Muscle layer of duodenum (tissue), 2 donors: ENCODE data around the gene TNFAIP8L3.
"Not testable (repeated sequence)": the region's sequence is repeated elsewhere in the genome, so short reads cannot be mapped to it uniquely, and the experiment has no call there.

Experiments used
- H3K27ac ChIP-seq: one replicate; pipeline ENCODE4 v1.7.0; 2013; ENCODE audit warnings: mild to moderate bottlenecking, low read length
- H3K27me3 ChIP-seq: one replicate; pipeline ENCODE4 v1.7.0; 2013; ENCODE audit warnings: low read depth, mild to moderate bottlenecking, control low read depth, low read length
- H3K36me3 ChIP-seq, 2 donors: one replicate each; pipeline ENCODE4 v1.7.0; 2013; ENCODE audit warnings: low read length in 2 of 2, control low read depth in 1 of 2, mild to moderate bottlenecking in 1 of 2; ENCODE audit not compliant: insufficient read depth in 2 of 2, control insufficient read depth in 1 of 2
- H3K4me1 ChIP-seq, 2 donors: one replicate each; pipeline ENCODE4 v1.7.0; 2013; ENCODE audit warnings: low read length in 2 of 2, mild to moderate bottlenecking in 2 of 2, control low read depth in 1 of 2, moderate library complexity in 1 of 2; ENCODE audit not compliant: insufficient read depth in 2 of 2, control insufficient read depth in 1 of 2
- H3K4me3 ChIP-seq, 2 donors: one replicate each; pipeline ENCODE4 v1.7.0; 2013; ENCODE audit warnings: low read length in 2 of 2, low read depth in 1 of 2, mild to moderate bottlenecking in 1 of 2
- H3K9me3 ChIP-seq, 2 donors: one replicate each; pipeline ENCODE4 v1.7.0; 2013; ENCODE audit warnings: low read length in 2 of 2, control low read depth in 1 of 2, mild to moderate bottlenecking in 1 of 2; ENCODE audit not compliant: control insufficient read depth in 1 of 2
- donor health status: healthy.

The TNFAIP8L3 gene

GRCh38 chr15:51048308-51048707 lies 46.4 kb downstream of the TNFAIP8L3 start:
- no peaks in the 10 kb centered on the region for H3K36me3 ChIP-seq
- H3K27me3 ChIP-seq = no peaks in the 10 kb centered on the region
- no peaks in the 10 kb centered on the region for H3K9me3 ChIP-seq
- H3K27ac ChIP-seq = no peak overlapping the region
- peaks cover 13 to 28% of the 10 kb centered on the region in 2 donors for H3K4me1 ChIP-seq
- no peak overlapping the region for H3K4me3 ChIP-seq

DNA sequence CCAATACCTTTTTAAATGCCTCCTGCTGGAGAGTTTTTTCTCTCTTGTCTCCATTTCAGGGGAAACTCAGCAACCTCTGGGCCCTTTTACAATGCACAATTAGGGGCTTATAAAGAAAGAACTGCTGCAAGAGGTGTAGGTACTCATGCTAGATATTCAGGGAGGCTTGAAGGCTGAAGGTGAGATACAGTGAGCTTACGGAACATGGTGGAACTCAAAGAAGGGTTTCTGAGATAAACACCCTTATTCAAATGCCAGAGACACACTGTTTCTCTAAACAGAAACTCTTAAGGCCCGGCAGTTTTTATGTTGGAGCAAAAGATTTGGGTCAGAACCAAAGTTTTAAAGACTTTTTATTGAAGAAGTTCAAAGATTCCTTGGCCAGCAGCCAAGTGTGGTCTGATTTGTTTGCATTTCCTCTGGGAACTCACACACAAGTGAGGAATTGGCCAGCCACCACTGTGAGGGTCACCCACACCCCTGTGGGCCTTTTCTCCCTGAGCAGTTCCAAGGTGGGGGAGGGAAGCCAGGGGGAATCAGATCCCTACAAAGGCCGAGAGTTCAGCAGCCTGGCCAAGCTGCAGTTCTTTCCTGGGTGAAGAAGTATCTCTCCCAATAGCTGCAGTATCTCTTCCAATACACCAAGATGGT lies 47.8 kb downstream of the TNFAIP8L3 start:
- Histone ChIP-seq H3K9me3 (no peaks in the 10 kb centered on the region), H3K4me1 (peaks cover 13 to 21% of the 10 kb centered on the region in 2 donors), H3K27ac (no peak overlapping the region), H3K36me3 (no peaks in the 10 kb centered on the region), H3K27me3 (no peaks in the 10 kb centered on the region), H3K4me3 (no peak overlapping the region)

DNA sequence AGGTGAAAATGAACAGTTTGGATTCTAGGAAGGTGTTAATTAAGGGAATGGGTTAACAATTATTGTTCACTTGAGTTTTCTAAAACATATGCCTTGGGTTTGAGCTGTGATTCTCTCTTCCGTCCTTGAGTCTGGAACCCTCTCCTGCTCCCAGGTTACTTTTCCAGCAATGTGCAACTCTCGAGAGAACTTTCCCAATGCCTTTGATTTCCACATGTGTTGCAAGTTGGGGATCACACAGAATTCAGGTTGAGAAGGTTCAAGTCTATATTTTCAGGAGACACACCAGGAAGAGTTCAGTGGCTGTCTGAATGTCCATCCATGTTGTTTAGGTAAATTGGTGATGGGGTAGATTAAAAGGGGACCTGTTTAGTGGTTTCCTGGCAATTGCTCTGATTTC lies 48.7 kb downstream of the TNFAIP8L3 start:
- H3K4me3 ChIP-seq = no peak overlapping the region
- peaks cover 13 to 14% of the 10 kb centered on the region in 2 donors for H3K4me1 ChIP-seq

GRCh38 chr15:51044037-51044727 lies 50.5 kb downstream of the TNFAIP8L3 start:
- no peak overlapping the region for H3K27ac ChIP-seq
- H3K9me3 ChIP-seq = no peaks in the 10 kb centered on the region
- H3K4me1 ChIP-seq = peaks cover 13 to 14% of the 10 kb centered on the region in 2 donors
- no peaks in the 10 kb centered on the region for H3K27me3 ChIP-seq
- H3K4me3 ChIP-seq = no peak overlapping the region
- H3K36me3 ChIP-seq = no peaks in the 10 kb centered on the region

More for the DNA sequence above, 48.7 kb downstream of the TNFAIP8L3 start:
- no peaks in the 10 kb centered on the region for H3K36me3 ChIP-seq
- no peak overlapping the region for H3K27ac ChIP-seq
- H3K9me3 ChIP-seq = no peaks in the 10 kb centered on the region
- no peaks in the 10 kb centered on the region for H3K27me3 ChIP-seq

GRCh38 chr15:51038974-51039319 lies 55.8 kb downstream of the TNFAIP8L3 start:
- no peaks in the 10 kb centered on the region for H3K36me3 ChIP-seq
- H3K4me1 ChIP-seq = peaks cover 0 to under 1% of the 10 kb centered on the region in 2 donors
- no peak overlapping the region for H3K4me3 ChIP-seq
- no peaks in the 10 kb centered on the region for H3K27me3 ChIP-seq
- H3K9me3 ChIP-seq = no peaks in the 10 kb centered on the region
- no peak overlapping the region for H3K27ac ChIP-seq

GRCh38 chr15:51038162-51038973 lies 56.3 kb downstream of the TNFAIP8L3 start:
- Histone ChIP-seq H3K9me3 (no peaks in the 10 kb centered on the region), H3K27ac (no peak overlapping the region), H3K36me3 (no peaks in the 10 kb centered on the region), H3K27me3 (no peaks in the 10 kb centered on the region), H3K4me3 (no peak overlapping the region), H3K4me1 (no peaks in the 10 kb centered on the region)

GRCh38 chr15:51037474-51037873 lies 57.2 kb downstream of the TNFAIP8L3 start:
- H3K27ac ChIP-seq, H3K4me3 ChIP-seq: not testable (repeated sequence)

GRCh38 chr15:51030649-51031316 lies 63.9 kb downstream of the TNFAIP8L3 start:
- H3K36me3 ChIP-seq = peaks cover 0 to 5% of the 10 kb centered on the region in 2 donors
- no peaks in the 10 kb centered on the region for H3K9me3 ChIP-seq
- no peak overlapping the region for H3K4me3 ChIP-seq
- H3K27ac ChIP-seq = no peak overlapping the region
- H3K4me1 ChIP-seq = peaks cover 0 to 10% of the 10 kb centered on the region in 2 donors
- H3K27me3 ChIP-seq = no peaks in the 10 kb centered on the region

More at GRCh38 chr15:51037474-51037873, 57.2 kb downstream of the TNFAIP8L3 start:
- not testable (repeated sequence) for H3K27me3 ChIP-seq, H3K36me3 ChIP-seq, H3K4me1 ChIP-seq, H3K9me3 ChIP-seq

DNA sequence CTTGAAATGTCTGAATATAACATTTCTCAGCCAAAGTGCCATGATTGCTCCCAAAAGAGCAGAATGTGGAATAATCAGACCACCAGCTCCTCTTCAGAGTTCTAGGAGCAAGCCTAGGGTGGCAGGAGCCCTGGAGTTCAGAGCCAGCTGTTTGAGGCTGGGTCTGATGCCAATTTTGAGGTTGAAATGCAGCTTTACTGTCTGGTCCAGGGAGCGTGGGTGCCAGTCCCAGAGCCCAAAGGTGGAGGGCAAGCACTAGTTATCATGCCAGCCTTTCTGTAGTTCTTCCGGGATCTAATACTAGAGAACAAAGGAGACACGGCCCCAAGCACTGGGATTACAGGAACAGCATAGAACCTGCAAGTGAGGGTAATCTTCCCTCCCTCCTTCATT lies 69.3 kb downstream of the TNFAIP8L3 start:
- H3K36me3 ChIP-seq = no peaks in the 10 kb centered on the region
- no peak overlapping the region for H3K27ac ChIP-seq
- no peaks in the 10 kb centered on the region for H3K27me3 ChIP-seq
- H3K4me3 ChIP-seq = no peak overlapping the region
- peaks cover 0 to 2% of the 10 kb centered on the region in 2 donors for H3K4me1 ChIP-seq
- H3K9me3 ChIP-seq = no peaks in the 10 kb centered on the region

DNA sequence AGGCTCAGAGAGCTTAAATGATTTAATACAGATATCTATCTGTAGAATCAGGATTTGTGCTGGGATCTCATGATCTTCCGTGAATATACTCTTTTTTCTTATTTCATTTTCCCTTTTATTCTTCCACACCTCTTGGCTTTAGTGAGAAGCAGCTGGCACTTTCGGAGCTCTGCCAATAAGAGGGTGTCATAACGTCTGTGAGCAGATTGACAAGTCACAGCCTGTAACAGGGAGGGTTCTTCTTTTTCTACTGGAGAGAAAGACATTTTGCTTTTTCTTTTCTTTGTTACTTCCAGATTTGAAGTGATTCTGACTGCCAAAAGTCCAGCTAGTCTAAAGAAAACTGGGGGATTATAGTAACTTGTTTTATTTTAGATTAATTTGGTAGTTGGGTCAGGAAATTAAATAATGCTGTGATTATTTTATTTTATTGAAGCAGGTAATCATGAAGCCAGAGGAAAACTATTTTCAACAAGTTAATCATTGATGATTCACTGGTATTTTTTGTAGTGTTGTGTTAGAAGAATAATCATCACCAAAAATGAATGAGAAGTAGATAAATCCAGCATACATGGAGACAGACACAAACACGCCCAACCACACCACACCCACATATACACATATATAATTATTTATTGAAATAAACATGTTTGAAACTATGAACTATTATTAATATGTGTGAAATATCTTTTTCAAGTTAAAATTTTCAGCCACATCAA lies 69.8 kb downstream of the TNFAIP8L3 start:
- H3K27ac ChIP-seq = no peak overlapping the region
- H3K27me3 ChIP-seq = no peaks in the 10 kb centered on the region
- H3K4me3 ChIP-seq = no peak overlapping the region
- no peaks in the 10 kb centered on the region for H3K9me3 ChIP-seq
- no peaks in the 10 kb centered on the region for H3K36me3 ChIP-seq
- no peaks in the 10 kb centered on the region for H3K4me1 ChIP-seq
